Colonic mucosa (tissue), 4 donors: ENCODE results near the gene PWP2. TPM values are rescaled to one million over a fixed set of nuclear protein-coding genes. Genes with fewer than 3 reads are reported as not detected.
"Not testable (repeated sequence)": the region's sequence is repeated elsewhere in the genome, so short reads cannot be mapped to it uniquely, and the experiment has no call there.

ENCODE experiments used
- DNase-seq: peaks from one replicate; pipeline ENCODE4 v3.0.0-alpha.2; 2020
- H3K27ac ChIP-seq: fragments of 200-600 bp; one replicate; pipeline ENCODE4 v1.8.0; 2021
- H3K27me3 ChIP-seq: fragments of 200-600 bp; one replicate; pipeline ENCODE4 v1.8.0; 2021
- H3K36me3 ChIP-seq: fragments of 200-600 bp; one replicate; pipeline ENCODE4 v1.8.0; 2021
- H3K4me1 ChIP-seq: fragments of 200-600 bp; one replicate; pipeline ENCODE4 v1.8.0; 2021; ENCODE audit warnings: mild to moderate bottlenecking
- H3K4me3 ChIP-seq: fragments of 200-600 bp; one replicate; pipeline ENCODE4 v1.8.0; 2021
- H3K9ac ChIP-seq, 2 donors: one replicate each; pipeline ENCODE4 v1.7.0; 2013; ENCODE audit warnings: control low read depth in 2 of 2, low read depth in 2 of 2, low read length in 2 of 2
- H3K9me3 ChIP-seq: fragments of 200-600 bp; one replicate; pipeline ENCODE4 v1.8.0; 2021
- intact Hi-C: fragments of 100-400 bp; cut with DNase I; formaldehyde crosslinking; loops from one replicate; pipeline ENCODE4 v1.14.1; 2022
- total RNA-seq, 2 donors: library from RNA; stranded (reverse); fragmentation: NEBNext Ultra II Directional in 1 of 2; extraction: Animal tissue kit (Norgen Biotek cat#: 25700) in 1 of 2; gene quantifications; one replicate each; pipeline ENCODE4 v1.2.1, GENCODE V29; 2021
- donor health status: healthy.
- donor health status: DM: no; HTN: no; CAD: no.
- donor health status: DM: no; HTN: no; CAD: no.

PWP2 gene
- total RNA-seq, 2 donors from 2014 or later: 2.3 to 3.1 TPM

DNA sequence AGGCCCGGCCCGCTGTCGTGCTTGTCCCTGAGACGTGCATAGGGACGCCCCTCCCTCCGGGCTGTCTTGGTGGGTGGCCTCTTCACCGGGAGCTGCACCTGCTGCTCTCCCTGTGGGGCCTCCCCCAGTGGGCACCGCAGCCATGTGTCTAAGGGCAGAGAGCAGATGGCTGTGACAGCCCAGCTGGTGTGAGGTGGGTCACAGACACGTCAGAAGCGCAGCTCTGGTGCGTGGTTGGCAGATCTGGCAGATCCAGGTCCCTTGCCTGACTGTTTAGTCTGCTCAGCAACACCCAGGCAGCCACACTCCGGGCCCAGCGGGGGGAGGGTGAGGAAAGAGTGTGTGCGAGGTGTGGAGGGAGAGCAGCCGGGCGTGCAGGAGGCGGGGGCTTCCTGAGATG is 36.2 kb downstream of the PWP2 start:
- H3K4me1 ChIP-seq, intact Hi-C loops, H3K27me3 ChIP-seq, H3K27ac ChIP-seq, H3K9ac ChIP-seq, H3K36me3 ChIP-seq, H3K4me3 ChIP-seq, DNase-seq, H3K9me3 ChIP-seq: not testable (repeated sequence)

DNA sequence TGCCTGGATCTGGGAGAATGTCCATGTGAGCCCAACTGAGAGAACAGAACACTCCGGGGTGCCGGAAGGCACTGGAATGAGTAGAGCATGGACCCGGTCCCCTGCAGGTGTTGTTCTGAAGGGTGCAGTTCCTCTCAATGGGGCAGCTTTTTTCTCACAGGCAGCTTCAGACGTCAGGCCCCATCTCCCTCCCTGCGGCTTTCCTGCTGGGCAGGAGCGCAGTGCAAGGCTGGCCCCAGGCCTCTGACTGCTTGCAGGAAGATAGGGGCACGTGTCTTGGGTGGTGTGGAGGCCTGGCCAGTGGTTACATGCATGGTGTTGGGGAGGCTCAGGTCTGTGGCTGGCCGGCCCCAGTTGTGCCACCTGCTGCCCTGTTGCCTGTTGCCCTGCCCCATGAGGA is 36.8 kb downstream of the PWP2 start:
- H3K4me1 ChIP-seq, H3K9me3 ChIP-seq, H3K9ac ChIP-seq, intact Hi-C loops, H3K27me3 ChIP-seq, H3K4me3 ChIP-seq, H3K27ac ChIP-seq, H3K36me3 ChIP-seq, DNase-seq: not testable (repeated sequence)

DNA sequence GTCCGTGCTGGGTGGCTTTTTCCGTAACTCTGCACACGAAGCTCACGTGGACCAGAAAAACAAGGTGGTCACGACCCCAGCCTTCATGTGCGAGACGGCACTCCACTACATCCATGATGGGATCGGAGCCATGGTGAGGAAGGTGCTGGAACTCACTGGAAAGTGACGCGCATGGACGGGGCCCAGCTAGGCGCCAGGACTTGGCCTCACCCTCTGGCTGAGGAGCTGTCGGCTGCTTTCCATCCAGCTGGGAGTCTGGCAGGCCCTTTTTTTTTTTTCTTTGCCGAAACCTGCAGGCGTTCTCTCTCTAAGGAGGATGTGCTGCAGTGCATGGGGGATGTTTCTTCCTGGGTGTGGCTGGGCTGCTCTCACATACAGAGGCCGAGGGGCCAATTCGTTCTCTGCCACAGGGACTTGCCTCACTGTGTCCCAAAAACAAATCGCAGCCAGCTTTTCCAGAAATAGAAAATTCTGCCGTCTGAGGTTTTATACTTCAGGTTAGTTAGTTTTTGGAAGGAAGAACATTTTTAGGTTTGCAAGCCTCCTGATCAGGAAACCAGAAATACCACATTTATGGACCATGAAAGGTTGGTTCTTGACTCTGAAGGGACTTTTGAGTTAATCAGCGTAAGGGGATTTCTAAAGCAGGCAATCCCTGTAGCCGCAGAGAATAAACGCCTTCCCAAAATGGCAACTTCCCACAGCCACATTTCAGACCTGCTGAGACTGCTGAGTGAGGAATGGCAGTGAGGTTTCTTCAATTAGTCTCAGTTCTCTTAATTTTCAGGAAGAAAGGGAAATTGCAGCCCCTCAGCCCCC is 37.8 kb downstream of the PWP2 start:
- intact Hi-C loops, H3K9me3 ChIP-seq, H3K9ac ChIP-seq, H3K4me1 ChIP-seq, H3K27me3 ChIP-seq, H3K36me3 ChIP-seq, H3K4me3 ChIP-seq, DNase-seq, H3K27ac ChIP-seq: not testable (repeated sequence)

DNA sequence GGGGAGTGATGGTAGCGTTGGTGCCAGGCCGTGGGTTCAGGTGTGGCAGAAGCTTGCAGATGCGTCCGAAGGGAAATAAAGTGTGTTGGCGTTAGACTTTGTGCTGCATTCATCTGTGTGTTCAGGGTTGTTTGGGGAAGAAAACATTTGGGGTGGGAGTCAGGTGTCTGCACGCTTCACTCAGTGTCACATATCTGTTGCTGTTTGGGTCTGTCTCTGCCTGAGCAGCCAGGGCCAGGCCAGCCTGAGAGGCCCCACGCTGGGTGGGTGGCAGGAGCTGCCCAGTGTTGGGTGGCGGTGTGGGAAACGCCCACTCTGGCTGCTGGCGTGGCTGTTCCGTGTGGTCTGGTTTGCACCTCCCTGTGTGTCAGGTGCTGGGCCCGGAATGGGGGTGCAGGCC is 38.4 kb downstream of the PWP2 start:
- H3K9me3 ChIP-seq, H3K36me3 ChIP-seq, H3K27ac ChIP-seq, H3K27me3 ChIP-seq, DNase-seq, H3K9ac ChIP-seq, intact Hi-C loops, H3K4me3 ChIP-seq, H3K4me1 ChIP-seq: not testable (repeated sequence)

DNA sequence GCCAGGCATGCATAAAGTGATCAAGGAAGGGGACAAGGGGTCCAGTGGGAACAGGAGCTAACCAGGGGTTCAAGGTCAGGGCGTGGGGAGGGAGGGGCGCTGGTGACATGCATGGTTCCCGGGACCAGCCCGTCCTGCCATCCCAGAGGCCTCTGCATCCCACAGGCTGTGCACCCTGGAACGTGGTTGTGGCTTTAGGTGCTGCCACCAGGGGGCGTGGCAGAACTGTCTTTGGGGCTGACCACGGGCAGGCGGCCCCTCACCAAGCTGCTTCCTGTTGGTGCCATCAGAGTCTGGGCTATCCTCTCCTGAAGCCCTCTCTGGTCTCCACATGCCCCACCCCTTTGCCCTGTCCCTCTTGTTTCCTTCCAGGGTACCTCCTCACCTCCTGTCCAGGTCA is 39.9 kb downstream of the PWP2 start:
- DNase-seq, intact Hi-C loops, H3K4me3 ChIP-seq, H3K27me3 ChIP-seq, H3K4me1 ChIP-seq, H3K9ac ChIP-seq, H3K9me3 ChIP-seq, H3K36me3 ChIP-seq, H3K27ac ChIP-seq: not testable (repeated sequence)

DNA sequence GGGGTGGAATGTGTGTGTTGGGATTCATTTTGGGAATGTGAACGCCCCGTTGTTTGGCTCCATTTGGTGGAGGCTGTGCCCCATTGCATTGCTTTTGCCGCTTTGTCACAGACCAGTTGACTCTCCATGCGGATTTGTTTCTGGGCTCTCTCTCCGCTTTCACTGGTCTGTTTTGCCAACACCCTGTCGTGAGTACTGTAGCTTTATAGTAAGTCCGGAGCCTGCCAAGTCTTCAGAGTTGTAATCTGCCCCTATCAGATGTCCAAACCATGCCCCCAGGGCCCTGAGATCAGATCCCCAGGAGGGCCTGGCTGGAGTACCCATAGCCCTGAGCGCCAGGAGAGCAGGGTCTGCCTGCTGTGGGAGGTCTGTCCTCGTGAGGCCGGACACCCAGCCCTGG is 43.1 kb downstream of the PWP2 start:
- H3K4me1 ChIP-seq, H3K27me3 ChIP-seq, H3K9me3 ChIP-seq, intact Hi-C loops, H3K4me3 ChIP-seq, H3K9ac ChIP-seq, DNase-seq, H3K36me3 ChIP-seq, H3K27ac ChIP-seq: not testable (repeated sequence)

DNA sequence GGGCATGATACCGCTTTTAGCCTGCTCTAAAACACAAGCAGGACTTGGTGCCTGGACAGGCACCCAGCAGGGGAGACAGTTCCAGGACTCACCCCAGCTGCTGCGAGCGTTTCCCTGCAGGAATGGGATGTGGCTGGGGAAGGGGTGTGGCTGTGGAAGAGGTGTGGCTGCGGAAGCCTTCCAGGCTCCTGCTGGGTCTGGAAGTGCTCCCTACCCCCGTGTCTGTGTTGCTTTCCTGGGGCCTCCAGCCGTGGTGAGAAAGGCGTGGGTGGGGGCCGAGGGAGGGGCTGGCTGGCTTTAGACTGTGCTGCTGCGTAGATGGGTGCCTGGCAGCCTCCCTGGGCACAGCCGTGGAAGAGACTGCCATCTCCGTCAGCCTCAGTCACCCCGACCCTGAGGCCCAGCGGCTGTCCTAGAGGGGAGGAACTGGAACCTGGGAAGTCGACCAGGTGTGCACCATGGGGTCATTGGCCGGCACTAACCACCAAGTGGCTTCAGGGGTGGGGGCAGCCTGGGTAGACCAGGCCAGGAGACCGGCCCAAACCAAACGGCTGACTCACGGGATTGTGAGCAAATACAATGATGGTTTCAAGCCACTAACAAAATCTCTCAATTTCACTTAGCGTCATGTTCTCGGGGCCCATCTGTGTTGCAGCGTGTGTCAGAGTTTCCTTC is 46.2 kb downstream of the PWP2 start:
- not testable (repeated sequence) for DNase-seq

DNA sequence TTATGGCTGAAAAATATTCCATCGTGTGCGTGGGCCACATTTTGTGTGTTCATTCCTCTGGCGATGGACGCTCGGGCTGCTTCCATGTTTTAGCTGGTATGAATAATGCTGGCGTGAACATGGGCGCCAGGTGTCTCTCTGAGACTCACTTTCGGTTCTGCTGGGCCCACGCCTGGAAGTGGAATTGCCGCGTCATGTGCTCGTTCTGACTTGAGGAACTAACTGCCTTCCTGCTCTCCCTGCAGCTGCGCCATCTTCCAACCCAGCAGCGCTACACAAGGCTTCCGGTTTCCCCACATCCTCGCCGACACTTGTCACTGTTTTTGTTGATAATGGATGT is 46.7 kb downstream of the PWP2 start:
- H3K9ac ChIP-seq, H3K4me1 ChIP-seq, H3K27ac ChIP-seq, H3K4me3 ChIP-seq, H3K27me3 ChIP-seq, intact Hi-C loops, DNase-seq, H3K9me3 ChIP-seq, H3K36me3 ChIP-seq: not testable (repeated sequence)

More for the DNA sequence above, 46.2 kb downstream of the PWP2 start:
- intact Hi-C loops, H3K27me3 ChIP-seq, H3K4me3 ChIP-seq, H3K9ac ChIP-seq, H3K4me1 ChIP-seq, H3K36me3 ChIP-seq, H3K9me3 ChIP-seq, H3K27ac ChIP-seq: not testable (repeated sequence)

DNA sequence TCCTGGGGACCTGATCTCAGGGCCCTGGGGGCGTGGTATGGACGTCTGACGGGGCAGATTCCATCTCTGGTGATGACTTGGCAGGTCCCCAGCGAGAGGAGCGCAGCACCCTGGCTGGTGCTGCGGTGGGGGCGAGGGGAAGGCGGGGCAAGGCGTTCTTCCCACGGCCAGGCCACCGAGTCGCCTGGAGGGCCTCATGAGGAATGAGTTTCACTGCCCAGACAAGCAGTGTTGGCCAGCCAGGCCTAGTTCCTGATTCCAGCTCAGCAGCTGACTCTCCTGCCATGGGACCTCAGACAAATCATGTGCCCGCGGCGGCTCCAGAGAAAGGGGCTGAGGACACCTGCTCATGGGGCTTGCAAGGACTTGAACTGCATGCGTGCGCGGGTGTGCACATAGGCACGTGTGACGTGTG is 47.6 kb downstream of the PWP2 start:
- H3K9me3 ChIP-seq, H3K4me3 ChIP-seq, H3K9ac ChIP-seq, H3K36me3 ChIP-seq, H3K27me3 ChIP-seq, intact Hi-C loops, H3K27ac ChIP-seq, H3K4me1 ChIP-seq, DNase-seq: not testable (repeated sequence)

DNA sequence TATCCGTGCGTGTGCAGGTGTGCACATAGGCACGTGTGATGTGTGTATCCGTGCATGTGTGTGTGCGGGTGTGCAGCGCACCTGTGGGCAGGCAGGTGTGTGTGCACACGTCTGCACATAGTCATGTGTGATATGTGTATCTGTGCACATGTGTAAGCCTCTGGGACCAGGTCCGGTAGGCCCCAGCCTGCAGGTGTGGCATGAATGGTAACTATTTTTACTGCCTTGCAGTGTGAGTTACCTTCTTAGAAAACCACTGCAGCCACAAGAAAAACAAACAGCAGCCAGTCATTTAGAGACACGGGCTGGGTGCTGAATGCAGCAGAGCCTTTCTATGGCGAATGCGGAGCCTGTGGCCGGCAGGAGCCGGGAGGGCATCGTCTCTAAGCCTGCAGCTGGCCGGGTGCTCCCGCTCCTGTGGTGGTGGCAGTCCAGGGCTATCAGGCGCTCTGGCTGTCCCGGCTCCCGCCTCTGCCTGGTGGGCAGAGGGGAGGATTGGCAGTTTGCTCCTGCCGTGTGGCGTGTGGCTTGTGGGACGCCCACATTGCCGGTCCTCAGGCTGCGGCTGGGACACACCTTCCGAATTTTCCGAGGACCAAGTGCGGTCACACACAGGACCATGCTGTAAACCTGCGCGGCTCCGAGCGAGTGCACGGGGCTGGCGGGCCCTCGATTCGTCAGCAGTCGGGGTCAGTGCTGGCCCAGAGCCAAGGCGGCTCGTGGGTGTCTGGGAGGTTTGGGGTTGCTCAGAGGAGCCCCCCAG is 48.2 kb downstream of the PWP2 start:
- H3K27ac ChIP-seq, H3K27me3 ChIP-seq, H3K4me1 ChIP-seq, intact Hi-C loops, H3K9ac ChIP-seq, H3K36me3 ChIP-seq, H3K4me3 ChIP-seq, DNase-seq, H3K9me3 ChIP-seq: not testable (repeated sequence)

DNA sequence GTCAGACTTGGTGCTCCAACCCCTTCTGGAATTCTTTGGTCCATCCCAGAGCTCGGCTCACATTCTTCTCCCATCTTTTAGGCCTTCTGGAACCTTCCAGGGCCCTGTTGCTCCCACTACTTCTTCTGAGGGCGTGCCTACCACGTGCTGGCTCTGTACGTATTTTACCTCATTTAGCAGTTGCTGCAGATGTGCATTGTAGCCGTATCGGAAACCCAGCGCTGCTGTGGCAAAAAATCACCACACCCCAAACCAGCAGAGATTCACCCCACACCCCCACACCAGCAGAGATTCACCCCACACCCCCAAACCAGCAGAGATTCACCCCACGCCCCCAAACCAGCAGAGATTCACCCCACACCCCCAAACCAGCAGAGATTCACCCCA is 48.8 kb downstream of the PWP2 start:
- H3K4me3 ChIP-seq, H3K36me3 ChIP-seq, H3K4me1 ChIP-seq, intact Hi-C loops, H3K27me3 ChIP-seq, DNase-seq, H3K9ac ChIP-seq, H3K27ac ChIP-seq, H3K9me3 ChIP-seq: not testable (repeated sequence)

DNA sequence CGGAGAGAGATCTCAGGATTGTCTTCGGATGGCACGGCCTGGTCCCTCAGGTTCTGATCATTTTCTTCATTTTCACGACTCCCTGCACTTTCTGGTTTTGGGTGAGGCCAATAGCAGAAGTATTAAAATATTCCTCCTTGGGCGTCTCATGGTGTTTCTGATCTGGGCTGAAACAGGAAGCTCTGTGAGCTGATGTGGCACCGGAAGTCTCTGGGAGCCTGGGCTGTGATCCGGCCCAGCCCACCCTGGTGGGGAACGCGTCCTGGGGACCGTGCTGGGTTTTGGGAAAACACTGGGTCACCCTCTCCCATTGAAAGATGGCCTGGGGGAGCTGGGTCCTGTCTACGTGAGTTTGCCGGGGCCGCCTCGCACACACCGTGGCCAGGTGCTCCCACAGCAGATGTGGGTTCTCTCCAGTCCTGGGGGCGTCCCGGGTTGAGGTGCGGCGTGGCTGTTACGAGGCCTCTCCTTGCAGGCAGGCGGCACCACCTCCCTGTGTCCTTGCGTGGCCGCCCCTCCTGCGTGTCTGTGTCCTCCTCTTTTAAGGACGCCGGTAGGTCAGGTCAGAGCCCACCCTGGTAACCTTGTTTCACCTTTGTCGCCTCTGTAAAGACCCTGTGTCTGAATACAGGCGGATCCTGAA is 50.4 kb downstream of the PWP2 start:
- H3K27ac ChIP-seq, H3K4me3 ChIP-seq, H3K4me1 ChIP-seq, intact Hi-C loops, H3K27me3 ChIP-seq, H3K9me3 ChIP-seq, H3K36me3 ChIP-seq, DNase-seq, H3K9ac ChIP-seq: not testable (repeated sequence)

DNA sequence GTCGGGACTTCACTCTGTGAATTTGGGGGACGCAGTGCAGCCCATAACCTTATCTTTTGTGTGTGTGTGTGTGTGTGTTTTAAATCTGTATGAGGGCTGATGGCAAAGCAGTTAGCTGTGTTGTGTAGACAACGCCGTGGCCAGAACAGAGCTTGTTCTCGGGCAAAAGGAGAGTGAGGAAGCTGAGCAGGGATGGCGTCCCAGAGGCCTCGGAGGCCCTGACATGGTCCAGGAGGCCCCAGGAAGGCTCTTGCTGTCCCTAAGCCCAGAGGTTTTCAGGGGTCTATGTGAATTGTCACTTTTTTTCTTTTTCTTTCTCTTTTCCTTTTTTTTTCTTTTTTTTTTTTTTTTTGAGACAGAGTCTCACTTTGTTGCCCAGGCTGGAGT is 50.9 kb downstream of the PWP2 start:
- intact Hi-C loops, H3K4me1 ChIP-seq, H3K9me3 ChIP-seq, DNase-seq, H3K9ac ChIP-seq, H3K27me3 ChIP-seq, H3K4me3 ChIP-seq, H3K36me3 ChIP-seq, H3K27ac ChIP-seq: not testable (repeated sequence)
